A549 (cell line): ENCODE results near the gene CAP2.

ENCODE experiments used
- CEBPB ChIP-seq, 2 experiments: fragments of >200 bp in 1 of 2; sonication (Bioruptor Twin) in 1 of 2; formaldehyde crosslinking in 1 of 2; IDR thresholded peaks; 2 replicates each; pipeline ENCODE4 v1.6.1; 2012 to 2016
- CHD2 ChIP-seq: fragments of 150-350 bp; IDR thresholded peaks from 2 replicates; pipeline ENCODE4 v1.6.1; 2014; ENCODE audit warnings: low read length; ENCODE audit not compliant: partially characterized antibody
- CTCF ChIP-seq: fragments of >200 bp; sonication (Bioruptor Twin); formaldehyde crosslinking; IDR thresholded peaks from 3 replicates; pipeline ENCODE4 v1.5.1; 2016
- PBX3 ChIP-seq: IDR thresholded peaks from 2 replicates; pipeline ENCODE4 v1.6.1; 2012
- POLR2A ChIP-seq: IDR thresholded peaks from 2 replicates; pipeline ENCODE4 v1.6.1; 2012; ENCODE audit warnings: mild to moderate bottlenecking, low read length
- POLR2AphosphoS2 ChIP-seq: conservative IDR thresholded peaks from 2 replicates; pipeline ENCODE4 v1.6.1; 2012; ENCODE audit warnings: low read length, improper control_type of control experiment, inconsistent platforms
- RAD21 ChIP-seq, 2 experiments: fragments of >200 bp in 1 of 2; sonication (Bioruptor Twin) in 1 of 2; formaldehyde crosslinking in 1 of 2; IDR thresholded peaks in 1 of 2; conservative IDR thresholded peaks in 1 of 2; 2 replicates in 1 of 2; 3 replicates in 1 of 2; pipeline ENCODE4 v1.6.1; 2012 to 2018; ENCODE audit warnings: inconsistent platforms in 1 of 2
- REST ChIP-seq: fragments of 200-600 bp; sonication (generic); IDR thresholded peaks from 2 replicates; pipeline ENCODE4 v1.6.1; 2016; ENCODE audit warnings: antibody characterized with exemption, mild to moderate bottlenecking, moderate library complexity
- ZC3H11A ChIP-seq: fragments of 450-650 bp; IDR thresholded peaks from 2 replicates; pipeline ENCODE4 v1.6.1; 2014; ENCODE audit warnings: antibody characterized with exemption, mild to moderate bottlenecking

- no peak for TF ChIP-seq POLR2A
- TF ChIP-seq POLR2AphosphoS2: no peak
- TF ChIP-seq CEBPB (IDR thresholded peaks at IDR 0.05): no peak
- TF ChIP-seq CHD2: no peak
- TF ChIP-seq CTCF: no peak
- TF ChIP-seq RAD21 (conservative IDR thresholded peaks at IDR 0.05 in 1 of 2, IDR thresholded peaks at IDR 0.05 in 1 of 2): no peak
- no peak for TF ChIP-seq PBX3
- no peak for TF ChIP-seq ZC3H11A
- no peak for TF ChIP-seq REST
These were observed 80.9 kb downstream of the CAP2 start for GRCh38 chr6:17474289-17474688.
